Lung (tissue), 12 donors: ENCODE data around the gene TMTC2. TPM values are rescaled to one million over a fixed set of nuclear protein-coding genes. Genes with fewer than 3 reads are reported as not detected.

Experiments used
- ATAC-seq: fragments of 200-7000 bp; cut with Tn5 transposase; one replicate; pipeline ENCODE4 v1.9.1; 2020; ENCODE audit warnings: moderate number of reproducible peaks; ENCODE audit not compliant: insufficient read depth, low FRiP score
- DNase-seq, 3 donors: peaks; one replicate each; pipeline ENCODE4 v3.0.0-alpha.2; 2013 to 2017
- H3K27ac ChIP-seq, 2 donors: one replicate each; pipeline ENCODE4 v1.5.1; 2013; ENCODE audit warnings: mild to moderate bottlenecking in 2 of 2, moderate library complexity in 2 of 2, control low read depth in 1 of 2, inconsistent platforms in 1 of 2, low read depth in 1 of 2, low read length in 1 of 2
- H3K27me3 ChIP-seq, 3 donors: one replicate each; pipeline ENCODE4 v1.5.1; 2013; ENCODE audit warnings: low read length in 2 of 3; ENCODE audit not compliant: control insufficient read depth in 3 of 3, insufficient read depth in 3 of 3
- H3K36me3 ChIP-seq, 4 donors: one replicate each; pipeline ENCODE4 v1.5.1; 2013; ENCODE audit warnings: low read length in 4 of 4, mild to moderate bottlenecking in 1 of 4, moderate library complexity in 1 of 4; ENCODE audit not compliant: control insufficient read depth in 4 of 4, insufficient read depth in 4 of 4
- H3K4me1 ChIP-seq, 5 donors: one replicate each; pipeline ENCODE4 v1.5.1; 2013; ENCODE audit warnings: low read length in 5 of 5, mild to moderate bottlenecking in 2 of 5, moderate library complexity in 1 of 5; ENCODE audit not compliant: control insufficient read depth in 5 of 5, insufficient read depth in 5 of 5
- H3K4me3 ChIP-seq: one replicate; pipeline ENCODE4 v1.5.1; 2013; ENCODE audit warnings: mild to moderate bottlenecking, control low read depth, moderate library complexity
- H3K9ac ChIP-seq, 2 donors: one replicate each; pipeline ENCODE4 v1.5.1; 2013; ENCODE audit warnings: low read length in 2 of 2, control low read depth in 1 of 2; ENCODE audit not compliant: insufficient read depth in 1 of 2
- H3K9me3 ChIP-seq, 4 donors: one replicate each; pipeline ENCODE4 v1.5.1; 2013; ENCODE audit warnings: low read length in 3 of 4, mild to moderate bottlenecking in 1 of 4, moderate library complexity in 1 of 4; ENCODE audit not compliant: control insufficient read depth in 4 of 4, insufficient read depth in 3 of 4
- WGBS, 2 donors: extraction: QIAGEN DNeasy Blood & Tissue Kit; methylation state at CpG; one replicate each; pipeline ENCODE4 v1.1.7; 2013; 5-methylcytosine and 5-hydroxymethylcytosine counted together
- polyA plus RNA-seq, 2 donors: library from polyadenylated mRNA; stranded (reverse); fragments of 200-250 nt; gene quantifications; one replicate each; pipeline ENCODE4 v1.2.1, GENCODE V29; 2013
- total RNA-seq, 2 donors: library from RNA; depleted of rRNA in 1 of 2; stranded (reverse); fragments of >200 nt in 1 of 2; gene quantifications; one replicate each; pipeline ENCODE4 v1.2.1, GENCODE V29; 2014 to 2021
- TF ChIP-seq, protein P1 (sequence below): IDR thresholded peaks from 2 replicates; pipeline ENCODE4 v1.5.1; 2012; ENCODE audit warnings: mild to moderate bottlenecking; ENCODE audit errors: control extremely low read depth, extremely low read depth
- donor health status: control.
- donor health status: control.
- donor health status: Bipolar disorder and iron deficiency.
- donor health status: healthy.
- donor health status: DM: yes; HTN: yes; CAD: no.

The TMTC2 gene
- total and polyA plus RNA-seq, 4 donors, result 5.3 to 77.1 (median 14.0) TPM

DNA sequence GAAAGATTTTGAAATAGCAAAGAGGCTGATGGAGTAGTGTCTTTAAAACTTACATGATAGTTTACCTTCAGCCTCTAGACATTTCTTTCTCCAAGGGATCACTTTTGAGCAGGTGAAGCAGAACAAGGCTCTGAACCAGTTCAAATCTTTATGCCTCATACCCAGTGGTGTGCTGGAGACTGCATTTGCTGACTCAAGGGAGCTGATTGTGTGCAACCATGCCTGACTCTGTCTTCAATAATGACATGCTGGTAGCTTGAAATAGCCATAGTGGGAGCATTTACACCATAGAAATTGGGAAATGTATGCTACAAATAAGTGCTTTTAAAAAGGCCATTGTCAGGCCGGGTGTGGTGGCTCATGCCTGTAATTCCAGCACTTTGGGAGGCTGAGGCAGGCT is 482.0 kb downstream of the TMTC2 start:
- WGBS, 2 donors, result 85 to 87% methylated on average over 1 of the region's 1 CpG
- DNase-seq (no peak), ATAC-seq (no peak)
- no peaks in the 10 kb centered on the region for H3K27me3 ChIP-seq
- no peak overlapping the region for H3K27ac ChIP-seq
- no peaks in the 10 kb centered on the region for H3K36me3 ChIP-seq
- H3K4me1 ChIP-seq, result peaks cover 0 to 4% (median 0%) of the 10 kb centered on the region in 5 donors
- H3K4me3 ChIP-seq, result no peak overlapping the region
- H3K9ac ChIP-seq, result no peak overlapping the region
- TF ChIP-seq, protein P1, sequence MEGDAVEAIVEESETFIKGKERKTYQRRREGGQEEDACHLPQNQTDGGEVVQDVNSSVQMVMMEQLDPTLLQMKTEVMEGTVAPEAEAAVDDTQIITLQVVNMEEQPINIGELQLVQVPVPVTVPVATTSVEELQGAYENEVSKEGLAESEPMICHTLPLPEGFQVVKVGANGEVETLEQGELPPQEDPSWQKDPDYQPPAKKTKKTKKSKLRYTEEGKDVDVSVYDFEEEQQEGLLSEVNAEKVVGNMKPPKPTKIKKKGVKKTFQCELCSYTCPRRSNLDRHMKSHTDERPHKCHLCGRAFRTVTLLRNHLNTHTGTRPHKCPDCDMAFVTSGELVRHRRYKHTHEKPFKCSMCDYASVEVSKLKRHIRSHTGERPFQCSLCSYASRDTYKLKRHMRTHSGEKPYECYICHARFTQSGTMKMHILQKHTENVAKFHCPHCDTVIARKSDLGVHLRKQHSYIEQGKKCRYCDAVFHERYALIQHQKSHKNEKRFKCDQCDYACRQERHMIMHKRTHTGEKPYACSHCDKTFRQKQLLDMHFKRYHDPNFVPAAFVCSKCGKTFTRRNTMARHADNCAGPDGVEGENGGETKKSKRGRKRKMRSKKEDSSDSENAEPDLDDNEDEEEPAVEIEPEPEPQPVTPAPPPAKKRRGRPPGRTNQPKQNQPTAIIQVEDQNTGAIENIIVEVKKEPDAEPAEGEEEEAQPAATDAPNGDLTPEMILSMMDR, result no peak
- no peaks in the 10 kb centered on the region for H3K9me3 ChIP-seq

DNA sequence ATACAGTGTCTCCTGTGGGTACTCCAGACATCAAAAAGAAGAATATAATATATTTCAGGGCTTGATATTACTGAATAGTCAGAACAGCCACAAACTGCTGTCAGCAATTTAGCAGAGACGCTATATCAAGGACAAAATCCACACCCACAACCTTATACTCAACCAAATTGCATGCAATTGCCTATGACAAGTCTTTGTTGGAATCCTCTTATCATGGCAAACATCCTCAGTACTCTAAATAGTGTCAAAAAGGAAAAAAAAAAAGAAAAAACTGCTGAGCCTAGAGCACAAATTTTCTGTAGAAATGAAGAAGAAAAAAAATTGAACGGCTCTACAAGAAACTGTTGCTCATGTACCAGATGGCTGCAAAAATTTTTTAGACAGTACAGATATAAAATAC is 485.7 kb downstream of the TMTC2 start:
- ATAC-seq (no peak), DNase-seq (peak in 1 of 3 donors; percentile 12)
- no peaks in the 10 kb centered on the region for H3K9me3 ChIP-seq
- H3K4me3 ChIP-seq, result no peak overlapping the region
- 81 to 83% methylated on average over 2 of the region's 2 CpGs for WGBS, 2 donors
- H3K27ac ChIP-seq, result no peak overlapping the region
- peaks cover 0 to 4% (median 0%) of the 10 kb centered on the region in 5 donors for H3K4me1 ChIP-seq
- H3K36me3 ChIP-seq, result no peaks in the 10 kb centered on the region
- no peaks in the 10 kb centered on the region for H3K27me3 ChIP-seq
- TF ChIP-seq, protein P1, result no peak
- H3K9ac ChIP-seq, result no peak overlapping the region

DNA sequence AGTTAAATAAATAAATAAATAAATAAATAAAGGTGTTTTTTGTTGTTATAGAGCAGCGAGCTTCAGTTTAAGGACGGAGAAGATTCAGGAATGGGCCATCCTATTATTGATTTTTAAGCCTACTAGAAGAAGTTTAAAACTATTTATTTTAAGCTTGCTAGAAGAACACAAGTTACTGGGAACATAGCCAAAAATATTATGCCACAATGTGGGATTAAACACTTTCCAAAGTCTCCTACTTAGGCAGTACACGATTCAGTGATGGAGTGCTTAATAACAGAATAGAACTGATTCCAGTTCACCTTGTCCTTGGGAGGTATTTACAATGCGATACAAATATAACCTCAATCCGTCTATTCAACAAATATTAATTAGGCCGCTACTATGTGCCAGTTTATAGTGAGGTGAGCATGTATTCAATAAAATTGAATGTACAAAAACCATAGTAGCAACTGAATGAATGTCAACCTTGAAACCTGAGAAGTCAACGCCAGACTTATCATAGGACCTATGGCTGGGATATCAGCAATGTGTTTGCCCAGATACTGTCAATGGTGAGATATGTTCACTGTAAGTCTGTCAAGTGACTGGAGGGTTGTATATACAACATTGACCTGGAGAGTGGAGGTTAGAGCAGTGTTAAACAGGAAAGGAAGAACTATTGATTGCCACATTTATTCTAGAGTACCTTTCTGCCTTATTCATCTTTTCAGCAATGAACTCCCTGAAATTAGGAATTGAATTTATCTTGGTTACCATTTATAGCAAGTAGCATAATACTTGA is 486.4 kb downstream of the TMTC2 start:
- DNase-seq (peak in 2 of 3 donors; percentile 40 to 64), ATAC-seq (no peak)
- 67 to 80% methylated on average over 7 of the region's 7 CpGs for WGBS, 2 donors
- no peak overlapping the region for H3K4me3 ChIP-seq
- H3K27me3 ChIP-seq, result no peaks in the 10 kb centered on the region
- no peak overlapping the region for H3K27ac ChIP-seq
- no peaks in the 10 kb centered on the region for H3K36me3 ChIP-seq
- H3K4me1 ChIP-seq, result peaks cover 0 to 4% (median 0%) of the 10 kb centered on the region in 5 donors
- H3K9me3 ChIP-seq, result no peaks in the 10 kb centered on the region
- no peak overlapping the region for H3K9ac ChIP-seq
- TF ChIP-seq, protein P1, result no peak
